Mesendoderm (in vitro differentiated cells): ENCODE measurements around the gene GRK7.
"Not testable (repeated sequence)": the region's sequence is repeated elsewhere in the genome, so short reads cannot be mapped to it uniquely, and the experiment has no call there.

Experiments
- DNase-seq: peaks from one replicate; pipeline ENCODE4 v3.0.0; 2013
- H2AK5ac ChIP-seq: 2 replicates; pipeline ENCODE4 v1.6.1; 2013; ENCODE audit warnings: low read length, inconsistent platforms
- H2BK120ac ChIP-seq: 2 replicates; pipeline ENCODE4 v1.6.1; 2013; ENCODE audit warnings: low read depth, mild to moderate bottlenecking, low read length, moderate library complexity, mixed read lengths
- H2BK15ac ChIP-seq: replicated peaks from 2 replicates; pipeline ENCODE4 v1.6.1; 2013; ENCODE audit warnings: low read depth, mild to moderate bottlenecking, moderate library complexity
- H2BK5ac ChIP-seq: 2 replicates; pipeline ENCODE4 v1.6.1; 2013; ENCODE audit warnings: low read length, inconsistent platforms
- H3K18ac ChIP-seq: 2 replicates; pipeline ENCODE4 v1.6.1; 2013; ENCODE audit warnings: mild to moderate bottlenecking, low read length, mixed read lengths
- H3K23ac ChIP-seq: one replicate; pipeline ENCODE4 v1.6.1; 2013; ENCODE audit warnings: low read length
- H3K27ac ChIP-seq: 2 replicates; pipeline ENCODE4 v1.5.1; 2013; ENCODE audit warnings: low read depth, mild to moderate bottlenecking, inconsistent platforms, low read length, moderate library complexity
- H3K27me3 ChIP-seq: 2 replicates; pipeline ENCODE4 v1.6.1; 2013; ENCODE audit warnings: low read length, control low read depth, mild to moderate bottlenecking, inconsistent platforms; ENCODE audit not compliant: insufficient read depth, poor library complexity
- H3K36me3 ChIP-seq: 2 replicates; pipeline ENCODE4 v1.6.1; 2013; ENCODE audit warnings: low read length, inconsistent platforms; ENCODE audit not compliant: control insufficient read depth, insufficient read depth
- H3K4ac ChIP-seq: one replicate; pipeline ENCODE4 v1.6.1; 2013; ENCODE audit warnings: low read depth, mild to moderate bottlenecking, low read length, moderate library complexity
- H3K4me1 ChIP-seq: 2 replicates; pipeline ENCODE4 v1.6.1; 2013; ENCODE audit warnings: low read depth, low read length, inconsistent platforms; ENCODE audit not compliant: control insufficient read depth
- H3K4me2 ChIP-seq: 2 replicates; pipeline ENCODE4 v1.6.1; 2013; ENCODE audit warnings: low read length
- H3K4me3 ChIP-seq: 2 replicates; pipeline ENCODE4 v1.5.1; 2013; ENCODE audit warnings: mild to moderate bottlenecking, low read length
- H3K56ac ChIP-seq: one replicate; pipeline ENCODE4 v1.6.1; 2013; ENCODE audit warnings: low read length
- H3K79me1 ChIP-seq: 2 replicates; pipeline ENCODE4 v1.6.1; 2013; ENCODE audit warnings: low read length, inconsistent platforms
- H3K79me2 ChIP-seq: 2 replicates; pipeline ENCODE4 v1.6.1; 2013; ENCODE audit warnings: mild to moderate bottlenecking, low read length; ENCODE audit not compliant: control insufficient read depth, insufficient read depth
- H3K9ac ChIP-seq: 2 replicates; pipeline ENCODE4 v1.6.1; 2013; ENCODE audit warnings: low read length, inconsistent platforms
- H4K5ac ChIP-seq: one replicate; pipeline ENCODE4 v1.6.1; 2013; ENCODE audit warnings: low read length
- H4K8ac ChIP-seq: one replicate; pipeline ENCODE4 v1.6.1; 2013; ENCODE audit warnings: low read depth, mild to moderate bottlenecking, control low read depth, low read length, moderate library complexity
- WGBS: extraction: QIAGEN DNeasy Blood & Tissue Kit; methylation state at CpG from one replicate; pipeline ENCODE4 v1.1.7; 2013; ENCODE audit warnings: low lambda C conversion rate, missing lambda C conversion rate; ENCODE audit not compliant: insufficient coverage; ENCODE audit errors: extremely low coverage; 5-methylcytosine and 5-hydroxymethylcytosine counted together

GRK7 gene

DNA sequence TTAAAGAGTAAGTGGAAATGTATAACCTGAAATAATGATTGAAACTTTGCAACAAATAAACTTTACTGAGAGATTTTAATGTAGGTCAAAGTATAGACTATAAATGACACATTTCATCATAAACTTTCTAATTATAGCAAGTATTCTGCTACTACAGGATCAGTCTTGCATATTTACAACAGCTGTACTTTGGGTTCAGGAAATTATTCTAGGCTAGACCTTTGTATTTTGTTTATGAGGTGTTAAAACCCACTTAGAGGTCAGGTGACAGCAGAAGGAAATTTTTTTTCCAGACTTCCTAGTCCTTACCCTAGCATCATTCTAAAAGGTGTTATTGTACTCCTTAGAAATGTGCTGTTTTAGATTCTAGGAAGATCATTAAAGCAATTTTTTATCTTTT lies 22.9 kb upstream of the GRK7 start:
- Histone ChIP-seq H3K79me1 (peaks cover 11% of the 10 kb centered on the region), H3K23ac (no peak overlapping the region), H3K36me3 (peaks cover 4% of the 10 kb centered on the region), H2BK15ac (no peak overlapping the region), H3K4ac (no peak overlapping the region), H3K79me2 (peaks cover 37% of the 10 kb centered on the region), H3K56ac (no peak overlapping the region), H3K4me1 (no peaks in the 10 kb centered on the region), H3K27ac (no peak overlapping the region), H3K4me2 (no peak overlapping the region), H2AK5ac (no peak overlapping the region), H3K27me3 (no peaks in the 10 kb centered on the region), H3K9ac (no peak overlapping the region), H3K4me3 (no peak overlapping the region), H4K8ac (no peak overlapping the region), H4K5ac (no peak overlapping the region), H2BK120ac (no peak overlapping the region), H3K18ac (no peak overlapping the region), H2BK5ac (no peak overlapping the region)
- no peak for DNase-seq

DNA sequence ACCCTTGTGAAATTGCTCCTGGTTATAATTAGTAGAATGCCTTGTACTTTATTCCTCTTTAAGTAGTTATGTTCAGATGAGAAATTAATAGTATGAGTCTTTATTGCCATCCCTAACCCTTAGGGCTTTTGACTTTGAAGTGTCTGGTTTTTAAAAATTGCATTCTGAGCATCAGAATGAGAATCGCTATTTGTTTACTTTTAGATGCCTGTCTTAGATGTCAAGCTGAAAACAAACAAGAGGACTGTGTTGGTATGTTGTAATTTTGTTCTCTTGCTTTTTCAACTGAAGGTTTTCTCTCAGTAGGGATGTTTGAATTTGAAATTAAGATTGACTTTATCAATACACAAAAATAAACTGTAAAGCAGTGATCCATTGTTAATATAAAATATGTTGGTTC lies 19.9 kb upstream of the GRK7 start:
- Histone ChIP-seq H4K8ac (no peak overlapping the region), H3K4me3 (no peak overlapping the region), H2BK15ac (no peak overlapping the region), H3K18ac (no peak overlapping the region), H3K9ac (no peak overlapping the region), H2BK5ac (no peak overlapping the region), H3K4me2 (no peak overlapping the region), H3K27me3 (no peaks in the 10 kb centered on the region), H2BK120ac (no peak overlapping the region), H3K56ac (no peak overlapping the region), H3K27ac (no peak overlapping the region), H4K5ac (no peak overlapping the region), H3K4ac (no peak overlapping the region), H3K23ac (no peak overlapping the region), H3K36me3 (peaks cover 4% of the 10 kb centered on the region), H2AK5ac (no peak overlapping the region), H3K79me1 (peaks cover 11% of the 10 kb centered on the region), H3K79me2 (peaks cover 36% of the 10 kb centered on the region), H3K4me1 (no peaks in the 10 kb centered on the region)
- no CpG with 5 or more reads among the region's 1 CpG for WGBS
- DNase-seq = no peak

DNA sequence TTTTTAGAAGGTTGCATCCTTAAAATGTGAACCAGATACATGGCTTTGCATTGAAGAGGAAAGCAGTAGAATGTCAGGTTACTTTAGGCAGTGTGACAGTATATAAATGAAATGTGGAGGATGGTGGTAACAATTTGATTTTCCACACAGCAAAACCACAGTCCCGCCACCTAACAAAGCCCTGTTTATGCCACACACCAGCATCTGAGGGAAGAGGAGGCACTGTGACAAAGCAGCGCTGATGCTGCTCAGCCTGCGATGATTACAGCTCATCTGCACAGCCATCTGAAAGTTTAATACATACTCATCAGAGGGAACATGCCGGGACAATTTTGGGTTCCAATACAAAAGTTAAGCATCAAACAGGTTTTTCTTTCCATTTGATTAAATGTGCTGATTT lies 16.2 kb upstream of the GRK7 start:
- Histone ChIP-seq H3K9ac (no peak overlapping the region), H3K4me3 (no peak overlapping the region), H3K79me2 (peaks cover 8% of the 10 kb centered on the region), H3K79me1 (peaks cover 7% of the 10 kb centered on the region), H3K4me2 (no peak overlapping the region), H3K27ac (no peak overlapping the region), H3K4me1 (no peaks in the 10 kb centered on the region), H2BK120ac (no peak overlapping the region), H2BK15ac (no peak overlapping the region), H4K8ac (no peak overlapping the region), H4K5ac (no peak overlapping the region), H3K56ac (no peak overlapping the region), H3K4ac (no peak overlapping the region), H3K27me3 (no peaks in the 10 kb centered on the region), H3K18ac (no peak overlapping the region), H2AK5ac (no peak overlapping the region), H3K36me3 (peaks cover 4% of the 10 kb centered on the region), H2BK5ac (no peak overlapping the region), H3K23ac (no peak overlapping the region)
- no peak for DNase-seq
- WGBS = no CpG with 5 or more reads among the region's 4 CpGs

DNA sequence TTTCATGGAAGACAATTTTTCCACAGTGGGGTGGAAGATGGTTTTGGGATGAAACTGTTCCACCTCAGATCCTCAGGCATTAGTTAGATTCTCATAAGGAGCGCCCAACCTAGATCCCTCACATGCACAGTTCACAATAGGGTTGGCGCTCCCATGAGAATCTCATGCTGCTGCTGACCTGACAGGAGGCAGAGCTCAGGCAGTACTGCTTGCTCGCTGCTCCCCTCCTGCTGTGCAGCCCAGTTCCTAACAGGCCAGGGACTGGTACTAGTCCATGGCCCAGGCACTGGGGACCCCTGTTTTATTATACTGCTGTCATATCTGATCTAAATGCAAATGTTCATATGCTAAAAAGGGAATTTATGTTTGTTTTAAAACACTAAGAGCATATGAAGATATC lies 9.8 kb upstream of the GRK7 start:
- Histone ChIP-seq H3K4me3 (no peak overlapping the region), H4K8ac (no peak overlapping the region), H3K27me3 (no peaks in the 10 kb centered on the region), H3K4me2 (no peak overlapping the region), H4K5ac (no peak overlapping the region), H3K9ac (no peak overlapping the region), H3K27ac (no peak overlapping the region), H3K4me1 (no peaks in the 10 kb centered on the region), H2BK5ac (no peak overlapping the region), H2BK120ac (no peak overlapping the region), H3K56ac (no peak overlapping the region), H2AK5ac (no peak overlapping the region), H3K23ac (no peak overlapping the region), H3K79me1 (no peaks in the 10 kb centered on the region), H2BK15ac (no peak overlapping the region), H3K79me2 (no peaks in the 10 kb centered on the region), H3K36me3 (no peaks in the 10 kb centered on the region), H3K18ac (no peak overlapping the region), H3K4ac (no peak overlapping the region)
- no CpG with 5 or more reads among the region's 3 CpGs for WGBS
- peak; percentile 23 for DNase-seq

DNA sequence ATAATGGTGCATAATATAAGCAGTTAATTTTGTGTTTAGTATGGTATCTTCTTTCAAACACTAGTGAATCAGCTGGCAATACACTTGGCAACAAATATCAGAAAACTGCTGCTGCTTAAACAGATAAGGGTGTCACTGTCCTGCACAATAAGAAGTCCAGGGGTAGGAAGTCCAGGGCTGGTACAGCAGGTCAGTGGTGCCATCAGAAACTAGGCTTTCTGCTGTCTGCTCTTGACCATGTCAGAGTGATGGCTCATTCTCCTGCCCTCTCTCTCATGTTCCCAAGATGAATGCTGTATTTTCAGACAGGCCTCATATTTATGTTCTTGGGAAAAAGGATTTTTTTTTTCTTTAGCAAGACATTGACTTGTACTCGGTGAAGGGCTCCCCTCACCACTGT lies 9.2 kb upstream of the GRK7 start:
- H4K5ac ChIP-seq = no peak overlapping the region
- H3K4me1 ChIP-seq = no peaks in the 10 kb centered on the region
- DNase-seq = no peak
- H3K18ac ChIP-seq = no peak overlapping the region
- H3K23ac ChIP-seq = no peak overlapping the region
- H3K4me3 ChIP-seq = no peak overlapping the region
- no peaks in the 10 kb centered on the region for H3K79me2 ChIP-seq
- H3K79me1 ChIP-seq = no peaks in the 10 kb centered on the region
- H3K4me2 ChIP-seq = no peak overlapping the region
- H2BK120ac ChIP-seq = no peak overlapping the region
- H3K27ac ChIP-seq = no peak overlapping the region
- no CpG with 5 or more reads among the region's 1 CpG for WGBS
- H3K27me3 ChIP-seq = no peaks in the 10 kb centered on the region
- H3K9ac ChIP-seq = no peak overlapping the region
- no peak overlapping the region for H3K56ac ChIP-seq
- no peak overlapping the region for H2AK5ac ChIP-seq
- H2BK15ac ChIP-seq = no peak overlapping the region
- no peak overlapping the region for H2BK5ac ChIP-seq
- no peaks in the 10 kb centered on the region for H3K36me3 ChIP-seq
- no peak overlapping the region for H4K8ac ChIP-seq
- no peak overlapping the region for H3K4ac ChIP-seq

DNA sequence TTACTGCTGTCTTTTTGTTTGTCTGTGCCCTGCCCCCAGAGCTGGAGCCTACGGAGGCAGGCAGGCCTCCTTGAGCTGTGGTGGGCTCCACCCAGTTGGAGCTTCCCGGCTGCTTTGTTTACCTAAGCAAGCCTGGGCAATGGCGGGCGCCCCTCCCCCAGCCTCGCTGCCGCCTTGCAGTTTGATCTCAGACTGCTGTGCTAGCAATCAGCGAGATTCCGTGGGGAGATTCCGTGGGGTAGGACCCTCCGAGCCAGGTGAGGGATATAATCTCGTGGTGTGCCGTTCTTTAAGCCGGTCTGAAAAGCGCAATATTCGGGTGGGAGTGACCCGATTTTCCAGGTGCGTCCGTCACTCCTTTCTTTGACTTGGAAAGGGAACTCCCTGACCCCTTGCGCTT lies 656 bp upstream of the GRK7 start:
- H3K27ac ChIP-seq, DNase-seq, H2BK15ac ChIP-seq, H3K79me2 ChIP-seq, H4K5ac ChIP-seq, H3K18ac ChIP-seq, H3K27me3 ChIP-seq, H3K4me1 ChIP-seq, H3K79me1 ChIP-seq, H3K4me2 ChIP-seq, H3K23ac ChIP-seq, H3K36me3 ChIP-seq, H3K4ac ChIP-seq, H2BK5ac ChIP-seq, H2AK5ac ChIP-seq, H3K9ac ChIP-seq, H3K56ac ChIP-seq, H4K8ac ChIP-seq, H3K4me3 ChIP-seq, H2BK120ac ChIP-seq: not testable (repeated sequence)
- no CpG with 5 or more reads among the region's 19 CpGs for WGBS
